Stimulated activated CD8-positive, alpha-beta memory T cell treated with anti-CD3 and anti-CD28 coated beads, Interleukin-15, amount 100 ng/mL, for 4 hours (primary cell): ENCODE data around the gene RNF113B.

Experiments used
- DNase-seq, 2 donors: peaks; one replicate each; pipeline ENCODE4 v3.0.0-alpha.2; 2020; ENCODE audit warnings: low read depth in 2 of 2

Gene RNF113B

GRCh38 chr13:98141091-98141490 lies 36.0 kb downstream of the RNF113B start:
- DNase-seq, result no peak

GRCh38 chr13:98134901-98135300 lies 42.2 kb downstream of the RNF113B start:
- no peak for DNase-seq

- no peak for DNase-seq
These were observed 43.1 kb downstream of the RNF113B start for GRCh38 chr13:98133946-98134345.

GRCh38 chr13:98129059-98129746 lies 47.9 kb downstream of the RNF113B start:
- DNase-seq, result no peak
